Measurements from ENCODE around the gene MAU2.

Gene MAU2

DNA sequence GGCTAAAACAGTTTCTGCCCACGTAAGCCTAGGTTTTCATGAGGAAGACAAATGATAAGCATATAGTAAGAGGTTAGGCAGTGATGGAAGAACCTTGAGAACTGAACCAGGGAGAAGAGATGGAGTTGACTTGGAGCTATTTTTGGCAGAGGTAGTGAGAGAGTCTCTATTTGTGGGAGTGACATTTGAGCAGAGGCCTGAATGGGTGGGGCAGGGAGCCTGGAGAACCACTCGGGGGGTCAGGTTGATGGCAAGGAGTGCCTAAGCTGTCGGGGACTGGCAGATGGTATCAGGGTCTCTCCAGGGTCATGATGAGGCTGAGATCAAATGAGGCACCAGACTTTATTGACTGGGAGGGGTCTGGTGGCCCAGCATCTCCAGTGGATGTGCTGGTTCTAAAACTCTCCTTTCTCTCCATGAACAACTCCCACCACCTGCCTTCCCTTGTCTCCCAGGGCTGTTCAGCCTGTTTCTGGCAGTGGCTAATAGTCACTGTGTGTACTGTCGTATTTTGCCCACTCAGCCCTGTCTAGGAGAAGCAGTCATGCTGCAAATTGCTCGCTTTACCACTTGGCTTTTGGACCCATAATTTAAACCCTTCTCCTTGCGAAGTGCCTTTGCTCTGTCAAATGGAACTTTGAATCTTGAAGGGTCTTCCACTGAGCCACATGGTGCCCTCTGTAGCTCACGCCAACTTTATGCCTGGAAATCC lies 3.6 kb downstream of the MAU2 start:
- no peak for TF ChIP-seq SPI1 (IDR thresholded peaks at IDR 0.05; ENCODE audit: low read depth, low read length)
- FAIRE-seq (no peak), DNase-seq (ENCODE audit: insufficient read length, low spot score) (no peak)

DNA sequence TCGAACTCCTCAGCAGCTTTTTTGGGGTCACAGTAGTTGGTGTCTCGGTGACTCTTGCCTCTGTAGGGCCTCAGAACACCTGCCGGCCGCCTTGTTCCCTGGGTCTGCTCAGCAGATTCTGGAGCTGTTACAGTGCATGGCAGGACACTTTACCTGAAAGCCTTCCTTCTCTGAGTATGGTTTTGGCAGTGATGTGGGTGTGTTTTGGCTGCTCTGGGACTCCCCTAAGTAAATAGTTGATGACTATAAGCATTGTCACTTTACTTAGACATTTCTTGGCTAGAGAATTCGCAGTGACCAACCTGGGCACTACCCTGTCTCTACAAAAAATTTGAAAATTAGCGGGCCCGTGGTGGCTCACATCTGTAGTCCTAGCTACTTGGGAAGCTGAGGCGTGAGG lies 7.0 kb downstream of the MAU2 start:
- no peak for DNase-seq (ENCODE audit: insufficient read length, low spot score)
- TF ChIP-seq POLR2A (IDR thresholded peaks at IDR 0.05; ENCODE audit: low read depth, low read length): no peak
- no peak for TF ChIP-seq PAX5 (IDR thresholded peaks at IDR 0.05; ENCODE audit: insufficient read depth, low read length, severe bottlenecking)
- TF ChIP-seq POLR2AphosphoS5 (IDR thresholded peaks at IDR 0.05; ENCODE audit: low read depth, low read length): no peak
- TF ChIP-seq TAF1 (IDR thresholded peaks at IDR 0.05; ENCODE audit: low read depth, low read length): no peak
- TF ChIP-seq POU2F2 (IDR thresholded peaks at IDR 0.05; ENCODE audit: low read depth, low read length): no peak
- no peak for TF ChIP-seq SPI1 (IDR thresholded peaks at IDR 0.05; ENCODE audit: low read depth, low read length)

DNA sequence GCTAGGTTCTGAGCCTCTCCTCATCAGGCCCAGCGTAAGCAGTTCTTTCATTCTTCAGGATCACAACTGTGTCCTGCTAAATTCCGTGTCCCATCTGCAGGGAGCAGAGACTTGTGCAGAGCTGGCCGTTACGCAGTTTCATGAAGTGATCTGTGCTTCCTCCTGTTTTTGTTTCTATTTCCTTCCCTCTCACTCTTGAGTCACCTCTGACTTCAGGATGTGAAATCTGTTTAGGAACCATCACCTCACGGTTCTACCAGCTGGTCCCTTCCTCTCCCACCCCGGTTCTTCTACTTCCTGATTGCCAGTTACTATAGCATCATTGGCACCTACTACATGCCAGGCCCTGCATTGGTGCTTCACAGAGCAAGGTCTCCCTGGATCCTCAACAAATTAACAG lies 8.5 kb downstream of the MAU2 start:
- DNase-seq (ENCODE audit: insufficient read length, low spot score) (no peak), FAIRE-seq (peak; percentile 26)
- TF ChIP-seq POLR2A (IDR thresholded peaks at IDR 0.05; ENCODE audit: low read depth, low read length) (no peak), POU2F2 (IDR thresholded peaks at IDR 0.05; ENCODE audit: low read depth, low read length) (no peak), POLR2AphosphoS5 (IDR thresholded peaks at IDR 0.05; ENCODE audit: low read depth, low read length) (no peak), PAX5 (IDR thresholded peaks at IDR 0.05; ENCODE audit: insufficient read depth, low read length, severe bottlenecking) (no peak), SPI1 (IDR thresholded peaks at IDR 0.05; ENCODE audit: low read depth, low read length) (no peak), TAF1 (IDR thresholded peaks at IDR 0.05; ENCODE audit: low read depth, low read length) (no peak)

More for the DNA sequence above, 7.0 kb downstream of the MAU2 start:
- FAIRE-seq: no peak

DNA sequence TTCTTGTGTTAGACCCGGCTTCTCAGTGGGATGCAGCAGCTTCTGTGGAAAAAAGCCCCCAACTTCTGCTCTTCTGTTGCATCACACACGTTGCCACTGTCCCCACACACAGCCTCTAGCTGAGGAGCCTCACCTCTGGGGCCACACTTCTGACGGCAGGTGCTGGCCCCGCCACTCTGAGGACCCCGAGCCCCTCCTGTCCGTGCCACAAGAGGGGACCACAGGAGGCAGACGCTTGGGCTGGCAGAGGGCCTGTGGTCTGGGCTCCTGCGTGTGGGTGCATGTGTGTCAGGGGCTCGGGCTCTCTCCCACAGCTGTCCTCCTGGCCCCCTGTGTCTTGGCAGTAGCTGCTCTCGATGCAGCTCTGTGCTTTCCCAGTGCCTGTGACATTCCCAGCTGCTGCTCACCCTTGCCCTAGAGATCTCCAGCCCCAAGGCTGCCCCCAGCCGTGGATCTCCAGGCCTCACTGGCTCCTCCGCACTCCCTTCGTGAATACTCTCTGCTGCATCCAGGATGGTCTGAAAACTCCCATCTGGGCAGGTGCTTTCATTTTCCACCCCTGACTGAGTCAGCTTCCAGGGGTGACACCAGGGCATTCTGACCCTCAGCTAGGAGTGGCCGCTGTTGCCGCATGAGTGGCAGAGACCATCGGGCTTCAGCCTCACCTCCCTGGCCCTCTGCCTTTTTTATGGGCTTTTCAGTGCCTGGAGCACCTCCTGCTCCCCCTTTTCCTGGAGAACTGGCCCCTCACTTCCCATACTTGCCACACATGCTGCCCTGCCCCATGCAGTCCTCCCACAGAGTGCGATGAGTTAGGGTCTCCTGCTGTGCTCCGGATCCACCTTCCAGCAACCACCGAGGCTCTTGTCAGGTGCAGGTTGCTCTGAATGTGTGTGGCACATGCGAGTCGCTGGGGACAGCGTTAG lies 13.7 kb downstream of the MAU2 start:
- DNase-seq (ENCODE audit: insufficient read length, low spot score) (no peak), FAIRE-seq (no peak)

DNA sequence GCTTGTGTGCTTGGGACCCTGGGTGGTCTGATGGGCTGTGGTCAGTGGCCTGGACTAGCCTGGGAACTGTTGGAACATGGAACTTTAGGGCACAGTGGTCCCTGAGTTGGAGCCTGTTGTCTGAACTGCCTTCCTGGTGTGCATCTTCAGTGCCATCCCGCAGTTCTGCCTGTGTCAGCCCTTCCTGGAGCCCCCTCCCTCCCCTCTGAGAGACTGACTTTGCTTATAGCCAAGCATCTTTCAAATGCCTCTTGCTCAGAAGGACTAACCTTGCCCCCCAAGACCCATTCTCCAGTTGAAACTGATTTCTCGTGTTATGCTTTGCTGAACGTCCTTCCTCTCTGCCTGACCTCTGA lies 14.3 kb downstream of the MAU2 start:
- no peak for FAIRE-seq
- no peak for DNase-seq (ENCODE audit: insufficient read length, low spot score)
- TF ChIP-seq POLR2AphosphoS5 (IDR thresholded peaks at IDR 0.05; ENCODE audit: low read depth, low read length): no peak
- no peak for TF ChIP-seq PAX5 (IDR thresholded peaks at IDR 0.05; ENCODE audit: insufficient read depth, low read length, severe bottlenecking)
- no peak for TF ChIP-seq POLR2A (IDR thresholded peaks at IDR 0.05; ENCODE audit: low read depth, low read length)
- TF ChIP-seq SPI1 (IDR thresholded peaks at IDR 0.05; ENCODE audit: low read depth, low read length): no peak
- no peak for TF ChIP-seq TAF1 (IDR thresholded peaks at IDR 0.05; ENCODE audit: low read depth, low read length)
- TF ChIP-seq POU2F2 (IDR thresholded peaks at IDR 0.05; ENCODE audit: low read depth, low read length): no peak

More for the DNA sequence above, 13.7 kb downstream of the MAU2 start:
- TF ChIP-seq POLR2A (IDR thresholded peaks at IDR 0.05; ENCODE audit: low read depth, low read length) (no peak), SPI1 (IDR thresholded peaks at IDR 0.05; ENCODE audit: low read depth, low read length) (no peak), POU2F2 (IDR thresholded peaks at IDR 0.05; ENCODE audit: low read depth, low read length) (no peak), TAF1 (IDR thresholded peaks at IDR 0.05; ENCODE audit: low read depth, low read length) (no peak), POLR2AphosphoS5 (IDR thresholded peaks at IDR 0.05; ENCODE audit: low read depth, low read length) (no peak; the same call in 1 of the 2 replicates), PAX5 (IDR thresholded peaks at IDR 0.05; ENCODE audit: insufficient read depth, low read length, severe bottlenecking) (no peak)

DNA sequence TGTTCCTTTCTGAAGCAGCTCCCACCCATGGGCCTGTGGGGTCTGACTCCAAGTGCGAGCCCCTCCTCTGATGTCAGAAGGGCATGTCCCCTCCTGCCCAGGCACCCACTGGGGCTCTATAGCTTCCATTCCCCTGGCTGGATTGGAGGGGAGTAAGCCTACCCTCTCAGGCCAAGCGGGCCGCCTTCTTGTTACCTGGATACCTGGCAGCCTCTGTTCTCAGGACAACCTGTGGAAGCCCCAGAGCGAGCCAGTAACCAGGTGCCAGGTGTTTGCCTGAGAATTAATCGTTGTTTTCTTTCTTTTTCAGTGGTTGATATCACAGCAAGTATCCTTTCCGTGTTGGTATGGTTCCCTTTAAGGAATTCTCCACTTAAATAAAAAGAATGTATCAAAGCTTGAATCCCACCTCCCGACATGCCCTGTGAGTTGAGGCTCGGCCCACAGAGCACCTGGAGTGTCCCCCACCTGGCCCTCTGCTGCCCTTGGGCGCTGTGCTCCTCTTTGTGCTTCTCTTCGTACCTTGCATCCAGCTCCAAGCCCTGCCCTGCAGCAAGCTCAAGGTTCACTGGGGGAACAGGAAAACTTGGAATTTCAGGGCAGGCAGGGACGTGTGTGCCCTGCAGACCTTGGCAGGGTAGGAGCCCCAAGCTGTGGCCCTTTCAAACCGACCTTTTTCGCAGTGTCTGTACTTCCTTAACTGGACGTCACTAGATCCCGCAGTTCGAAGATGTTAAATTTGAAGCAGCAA lies 15.0 kb downstream of the MAU2 start:
- FAIRE-seq (no peak), DNase-seq (ENCODE audit: insufficient read length, low spot score) (peak; percentile 9)
- TF ChIP-seq TAF1 (IDR thresholded peaks at IDR 0.05; ENCODE audit: low read depth, low read length) (no peak), POLR2AphosphoS5 (IDR thresholded peaks at IDR 0.05; ENCODE audit: low read depth, low read length) (no peak), POLR2A (IDR thresholded peaks at IDR 0.05; ENCODE audit: low read depth, low read length) (no peak), POU2F2 (IDR thresholded peaks at IDR 0.05; ENCODE audit: low read depth, low read length) (no peak), PAX5 (IDR thresholded peaks at IDR 0.05; ENCODE audit: insufficient read depth, low read length, severe bottlenecking) (no peak), SPI1 (IDR thresholded peaks at IDR 0.05; ENCODE audit: low read depth, low read length) (no peak)

DNA sequence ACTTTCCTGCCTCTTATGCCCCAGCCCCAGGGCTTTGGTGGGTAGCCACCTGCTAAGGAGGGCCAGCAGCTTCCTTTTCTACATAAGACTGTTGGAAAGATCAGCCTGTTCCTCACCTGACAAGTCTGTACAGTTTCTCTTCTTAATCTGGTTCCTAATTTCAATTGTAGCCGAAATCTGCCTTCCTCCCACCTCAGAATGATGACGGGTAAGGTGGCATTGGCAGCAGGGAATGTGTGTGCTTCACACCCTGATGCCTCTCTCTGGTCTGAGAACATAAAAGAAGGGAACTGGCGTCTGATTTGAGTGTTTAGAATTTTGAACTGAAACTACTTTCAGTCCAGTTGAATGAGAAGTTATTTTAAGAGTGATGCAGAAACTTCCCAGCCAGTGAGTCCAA lies 16.0 kb downstream of the MAU2 start:
- FAIRE-seq: no peak
- no peak for DNase-seq (ENCODE audit: insufficient read length, low spot score)
- TF ChIP-seq PAX5 (IDR thresholded peaks at IDR 0.05; ENCODE audit: insufficient read depth, low read length, severe bottlenecking) (no peak), POLR2AphosphoS5 (IDR thresholded peaks at IDR 0.05; ENCODE audit: low read depth, low read length) (no peak), POU2F2 (IDR thresholded peaks at IDR 0.05; ENCODE audit: low read depth, low read length) (no peak), SPI1 (IDR thresholded peaks at IDR 0.05; ENCODE audit: low read depth, low read length) (no peak), TAF1 (IDR thresholded peaks at IDR 0.05; ENCODE audit: low read depth, low read length) (no peak), POLR2A (IDR thresholded peaks at IDR 0.05; ENCODE audit: low read depth, low read length) (no peak)

DNA sequence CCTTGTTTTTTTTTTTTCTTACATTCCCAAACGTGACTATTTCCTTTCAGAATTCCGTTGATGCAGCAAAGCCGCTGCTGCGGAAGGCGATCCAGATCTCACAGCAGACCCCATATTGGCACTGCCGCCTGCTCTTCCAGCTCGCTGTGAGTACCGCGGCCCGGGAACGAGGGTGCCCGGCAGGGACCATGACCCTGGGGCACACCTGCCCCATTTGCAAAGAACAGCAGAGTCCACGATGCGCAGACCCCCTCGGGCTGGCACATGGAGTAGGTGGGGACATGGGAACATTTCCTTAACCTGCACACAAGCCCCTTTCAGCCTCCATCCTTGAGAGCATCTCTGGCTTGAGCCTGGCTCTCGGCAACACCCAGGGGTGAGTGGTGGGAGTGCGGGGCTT lies 16.5 kb downstream of the MAU2 start:
- DNase-seq (ENCODE audit: insufficient read length, low spot score): no peak
- FAIRE-seq: no peak
- TF ChIP-seq PAX5 (IDR thresholded peaks at IDR 0.05; ENCODE audit: insufficient read depth, low read length, severe bottlenecking) (no peak), TAF1 (IDR thresholded peaks at IDR 0.05; ENCODE audit: low read depth, low read length) (no peak), POLR2A (IDR thresholded peaks at IDR 0.05; ENCODE audit: low read depth, low read length) (no peak), POLR2AphosphoS5 (IDR thresholded peaks at IDR 0.05; ENCODE audit: low read depth, low read length) (no peak)

DNA sequence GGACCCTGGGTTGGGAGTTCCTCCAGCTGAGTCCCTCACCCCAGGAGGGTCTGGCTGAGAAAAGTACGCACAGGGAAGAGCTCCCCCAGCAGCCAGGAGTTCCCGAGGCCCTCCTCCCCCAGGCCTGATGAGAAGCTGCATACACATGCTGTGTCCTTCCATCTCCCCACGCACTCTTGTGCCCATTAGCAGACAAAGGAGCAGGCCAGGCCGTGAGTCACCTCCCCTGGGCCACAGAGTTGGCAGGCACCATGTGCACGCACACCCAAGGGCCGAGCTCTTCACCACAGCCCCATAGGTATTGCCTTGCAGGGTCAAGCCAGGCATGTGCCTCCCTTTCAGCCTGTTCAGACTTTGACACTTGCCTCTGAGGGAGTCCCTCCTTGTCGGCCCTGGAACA lies 17.5 kb downstream of the MAU2 start:
- FAIRE-seq (no peak), DNase-seq (ENCODE audit: insufficient read length, low spot score) (no peak)
- no peak for TF ChIP-seq SPI1 (IDR thresholded peaks at IDR 0.05; ENCODE audit: low read depth, low read length)
- no peak for TF ChIP-seq POLR2AphosphoS5 (IDR thresholded peaks at IDR 0.05; ENCODE audit: low read depth, low read length)
- no peak for TF ChIP-seq TAF1 (IDR thresholded peaks at IDR 0.05; ENCODE audit: low read depth, low read length)
- no peak for TF ChIP-seq PAX5 (IDR thresholded peaks at IDR 0.05; ENCODE audit: insufficient read depth, low read length, severe bottlenecking)
- TF ChIP-seq POLR2A (IDR thresholded peaks at IDR 0.05; ENCODE audit: low read depth, low read length): no peak
- TF ChIP-seq POU2F2 (IDR thresholded peaks at IDR 0.05; ENCODE audit: low read depth, low read length): no peak

Data from GM12891 (cell line).